ENCODE data around the gene ZNF598. TPM values are rescaled to one million over a fixed set of nuclear protein-coding genes. Genes with fewer than 3 reads are reported as not detected.

Gene ZNF598
- total and polyA plus RNA-seq, 2 of the 13 experiments (the other 11 are each of a cell fraction or from before 2014, with no cell fraction given) = 13.5 to 14.2 TPM

- TF ChIP-seq E2F5 (CRISPR knock-in tag; conservative IDR thresholded peaks at IDR 0.05) (no peak), U2AF2 (IDR thresholded peaks at IDR 0.05; ENCODE audit: low read depth, low read length) (no peak), SP140L (CRISPR knock-in tag; IDR thresholded peaks at IDR 0.05; ENCODE audit: borderline replicate concordance) (no peak), ZNF224 (CRISPR knock-in tag; IDR thresholded peaks at IDR 0.05) (0 out of 2 replicates have a peak, but pooled peaks have one; percentile 61), ZNF75D (CRISPR knock-in tag; IDR thresholded peaks at IDR 0.05; ENCODE audit: borderline replicate concordance) (no peak), ETV5 (CRISPR knock-in tag; IDR thresholded peaks at IDR 0.05; ENCODE audit: borderline replicate concordance) (peak; percentile 23; the same call in 1 of the 2 replicates), THAP11 (CRISPR knock-in tag; IDR thresholded peaks at IDR 0.05) (peak; percentile 93), XBP1 (CRISPR knock-in tag; IDR thresholded peaks at IDR 0.05) (no peak), TAF15 (IDR thresholded peaks at IDR 0.05; ENCODE audit: low read depth, low read length, poor library complexity, severe bottlenecking) (no peak), ZNF30 (CRISPR knock-in tag; IDR thresholded peaks at IDR 0.05) (no peak), ZNF768 (CRISPR knock-in tag; IDR thresholded peaks at IDR 0.05) (peak; percentile 45; the same call in 1 of the 2 replicates), ZNF619 (CRISPR knock-in tag; IDR thresholded peaks at IDR 0.05) (no peak), NPAS2 (CRISPR knock-in tag; IDR thresholded peaks at IDR 0.05; ENCODE audit: borderline replicate concordance) (0 out of 2 replicates have a peak, but pooled peaks have one; percentile 50), ZNF430 (CRISPR knock-in tag; IDR thresholded peaks at IDR 0.05) (peak; percentile 60; the same call in 1 of the 2 replicates), NCOR1 (IDR thresholded peaks at IDR 0.05; ENCODE audit: borderline replicate concordance, low read length) (no peak), ZNF704 (CRISPR knock-in tag; IDR thresholded peaks at IDR 0.05; ENCODE audit: borderline replicate concordance) (no peak; the same call in 1 of the 2 replicates), SMARCC2 (IDR thresholded peaks at IDR 0.05) (no peak), ZNF672 (CRISPR knock-in tag; IDR thresholded peaks at IDR 0.05) (no peak), MEIS2 (CRISPR knock-in tag; IDR thresholded peaks at IDR 0.05) (0 out of 2 replicates have a peak, but pooled peaks have one; percentile 11), ZNF546 (CRISPR knock-in tag; conservative IDR thresholded peaks at IDR 0.05) (no peak), SMAD1 (CRISPR knock-in tag; IDR thresholded peaks at IDR 0.05; ENCODE audit: borderline replicate concordance, low read depth) (no peak), TIGD3 (CRISPR knock-in tag; IDR thresholded peaks at IDR 0.05; ENCODE audit: borderline replicate concordance) (no peak), DMTF1 (CRISPR knock-in tag; IDR thresholded peaks at IDR 0.05) (no peak), SYNCRIP (IDR thresholded peaks at IDR 0.05; ENCODE audit: insufficient read depth, low read depth, low read length) (no peak), ZNF350 (CRISPR knock-in tag; IDR thresholded peaks at IDR 0.05; ENCODE audit: borderline replicate concordance, low read depth) (peak; percentile 67; the same call in 1 of the 2 replicates)
These were observed at the start of gene ZNF598 (continued) for GRCh38 chr16:2009791-2010510.

All from HepG2 (cell line).